Stimulated activated CD8-positive, alpha-beta memory T cell treated with anti-CD3 and anti-CD28 coated beads, Interleukin-4, amount 100 ng/mL, for 4 hours (primary cell): Measurements from ENCODE around the gene ISM1.

Experiments used
- DNase-seq, 2 donors: peaks; one replicate each; pipeline ENCODE4 v3.0.0-alpha.2; 2020; ENCODE audit warnings: low read depth in 2 of 2, low spot score in 1 of 2

ISM1 gene

DNA sequence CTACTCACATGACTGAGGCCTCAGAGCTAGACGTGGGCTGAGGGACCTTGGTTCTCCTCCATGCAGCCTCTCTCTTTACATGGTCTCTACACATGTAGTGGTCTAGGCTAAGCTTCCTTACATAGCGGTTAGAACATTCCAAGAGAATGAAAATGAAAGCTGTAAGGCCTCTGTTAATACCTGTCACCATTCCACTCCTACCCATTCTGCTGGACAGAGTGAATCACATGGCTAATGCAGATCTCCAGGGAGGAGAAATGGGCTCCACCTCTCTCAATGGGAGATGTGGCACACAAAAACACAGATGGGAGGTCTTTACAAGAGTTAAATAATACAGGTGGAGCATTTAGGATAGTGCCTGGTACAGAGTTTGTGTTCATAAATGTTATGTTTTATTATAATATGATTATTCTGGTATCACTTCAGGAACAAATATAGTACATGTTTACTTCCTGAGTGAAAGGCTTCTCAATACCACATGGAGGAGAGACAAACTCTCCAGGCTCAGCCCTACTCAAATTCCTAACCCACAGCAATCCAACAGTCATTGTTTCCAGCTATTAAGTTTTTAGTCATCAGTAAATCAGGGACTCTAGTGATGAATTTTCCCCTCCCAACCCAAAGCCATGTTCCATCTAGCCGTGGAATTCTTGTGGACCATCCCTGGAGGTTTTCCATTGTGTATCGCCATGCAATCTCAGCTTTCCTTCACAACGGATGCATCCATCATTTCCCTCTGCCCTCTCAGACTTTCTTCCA, 57.9 kb downstream of the ISM1 start:
- DNase-seq: no peak

GRCh38 chr20:13280609-13281324, 59.7 kb downstream of the ISM1 start:
- no peak for DNase-seq

DNA sequence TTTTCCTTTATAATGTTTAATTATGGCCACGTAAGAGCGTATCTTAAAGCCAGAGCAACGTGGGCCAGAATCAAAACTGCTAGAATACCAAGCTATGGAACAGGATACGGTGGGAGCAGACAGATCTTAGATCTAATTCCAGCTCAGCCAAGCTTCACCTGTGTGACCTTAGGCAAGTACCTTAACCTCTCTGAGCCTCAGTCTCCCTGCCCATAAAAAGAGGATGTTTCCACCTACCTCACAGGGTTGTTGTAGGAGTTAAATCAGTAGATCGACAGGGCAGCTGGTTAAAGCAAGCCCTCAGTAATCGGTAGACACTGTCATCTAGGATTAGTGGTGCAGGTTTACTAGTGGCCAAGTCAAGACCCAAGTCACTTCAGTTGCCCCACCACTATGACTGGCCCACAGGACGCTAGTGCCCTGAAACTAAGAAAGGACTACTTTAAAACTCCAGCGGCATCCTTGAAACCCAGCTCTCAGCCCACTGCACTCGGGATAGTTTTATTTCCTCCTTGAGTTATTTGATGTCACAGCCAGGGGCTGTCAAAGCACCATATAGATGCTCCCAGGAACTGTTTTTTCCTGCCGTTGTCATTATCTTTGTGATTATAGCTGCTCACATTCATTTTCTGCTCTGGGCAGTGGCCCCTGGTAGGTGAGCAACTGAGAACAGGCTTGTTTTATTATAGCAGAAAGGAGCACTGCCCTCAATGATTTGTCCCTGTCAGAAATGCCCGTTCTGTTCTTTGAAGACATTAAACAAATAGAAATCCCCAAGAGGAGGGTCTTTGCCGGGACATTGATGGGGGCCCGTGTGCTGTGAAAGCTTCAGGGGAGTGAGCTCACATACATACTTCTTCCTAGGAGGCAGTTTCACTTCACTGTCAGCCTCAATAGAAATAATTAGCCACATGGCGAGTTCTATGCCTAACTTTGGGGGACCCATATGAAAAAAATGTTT, 63.1 kb downstream of the ISM1 start:
- no peak for DNase-seq

DNA sequence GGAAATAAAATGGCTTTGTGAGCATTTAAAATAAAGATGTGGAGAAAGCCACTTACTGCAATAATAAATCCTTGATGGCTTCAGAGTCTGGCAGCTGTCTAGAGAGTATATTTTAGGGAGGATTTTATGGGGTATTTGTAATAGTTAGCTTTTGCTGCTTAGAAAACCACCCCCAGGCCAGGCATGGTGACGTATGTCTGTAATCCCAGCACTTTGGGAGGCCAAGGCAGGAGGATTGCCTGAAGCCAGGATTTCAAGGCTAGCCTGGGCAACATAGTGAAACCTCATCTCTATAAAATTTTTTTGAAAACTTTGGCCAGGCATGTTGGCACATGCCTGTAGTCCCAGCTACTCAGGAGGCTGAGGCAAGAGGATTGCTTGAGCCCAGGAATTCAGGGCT, 63.8 kb downstream of the ISM1 start:
- no peak for DNase-seq

DNA sequence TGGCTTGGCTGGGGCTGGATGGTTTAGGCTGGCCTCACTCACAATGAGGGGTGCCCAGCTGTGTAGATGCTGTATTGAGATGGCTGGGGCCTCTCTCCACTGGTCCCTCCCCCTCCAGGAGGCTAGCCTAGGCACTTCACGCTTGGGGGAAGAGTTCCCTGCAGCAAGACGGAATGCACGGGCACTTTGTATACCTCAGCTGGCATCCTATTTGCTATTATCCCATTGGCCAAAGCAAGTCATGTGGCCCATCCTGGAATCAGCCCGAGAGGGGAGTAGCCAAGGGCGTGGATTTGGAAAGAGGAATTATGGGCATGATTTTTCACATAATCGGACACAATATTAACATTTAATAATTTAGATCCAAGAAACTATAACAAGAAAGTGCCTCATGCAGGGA, 64.3 kb downstream of the ISM1 start:
- DNase-seq: no peak

GRCh38 chr20:13286052-13286451, 65.0 kb downstream of the ISM1 start:
- DNase-seq: no peak

- no peak for DNase-seq
Measured at GRCh38 chr20:13286607-13287006, 65.5 kb downstream of the ISM1 start.

- DNase-seq: no peak
Measured at GRCh38 chr20:13288357-13288756, 67.3 kb downstream of the ISM1 start.

DNA sequence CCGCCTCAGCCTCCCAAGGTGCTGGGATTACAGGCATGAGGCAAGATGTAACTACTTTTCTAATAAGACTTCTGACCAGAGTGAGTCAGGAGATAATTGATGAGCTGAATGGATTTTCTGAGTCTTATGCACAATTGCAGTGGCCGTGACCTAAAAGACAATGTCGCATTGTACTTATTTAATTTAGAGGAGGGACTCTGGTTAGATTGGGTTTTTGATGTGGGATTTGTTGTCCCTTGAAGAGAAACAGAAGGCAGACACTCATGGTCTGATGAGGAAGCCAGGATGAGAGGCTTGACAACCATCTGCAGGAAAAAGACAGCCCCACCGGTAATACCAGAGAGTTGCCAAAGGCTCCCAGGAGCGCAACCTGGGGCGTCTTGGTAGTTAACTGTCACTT, 68.0 kb downstream of the ISM1 start:
- no peak for DNase-seq

- no peak for DNase-seq
Measured at GRCh38 chr20:13290724-13291123, 69.7 kb downstream of the ISM1 start.

GRCh38 chr20:13291157-13291556, 70.1 kb downstream of the ISM1 start:
- DNase-seq: no peak

DNA sequence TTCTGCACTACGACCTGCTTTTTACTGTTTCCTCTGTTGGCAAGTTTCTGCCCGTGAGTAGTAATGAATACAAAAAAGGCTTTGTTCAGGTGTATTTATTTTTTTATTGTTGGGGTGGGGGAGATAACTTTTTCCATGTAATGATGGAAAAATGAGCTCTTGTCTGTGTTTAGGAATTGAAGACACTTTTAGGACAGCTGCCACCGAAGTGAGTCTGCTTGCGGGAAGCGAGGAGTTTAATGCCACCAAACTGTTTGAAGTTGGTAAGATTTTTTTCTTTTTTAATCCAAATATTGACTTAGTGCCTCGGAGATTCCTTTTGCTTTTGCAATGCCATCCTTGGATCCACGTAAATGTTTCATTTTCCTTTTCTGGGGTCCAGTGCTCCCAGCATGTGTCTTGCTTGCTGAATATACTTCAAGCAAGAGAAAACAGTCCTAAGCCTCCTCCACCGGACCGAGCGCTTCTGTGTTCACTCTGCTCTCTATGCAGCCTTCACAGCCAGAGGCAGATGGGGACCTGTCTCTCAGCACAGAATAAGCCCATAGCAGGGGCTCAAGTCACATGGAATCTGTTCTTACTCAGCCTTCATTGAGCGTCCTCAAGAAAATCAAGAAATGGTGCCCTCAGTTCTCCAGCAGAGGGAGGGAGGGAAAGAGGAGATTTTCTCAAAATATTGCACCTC, 71.3 kb downstream of the ISM1 start:
- no peak for DNase-seq

- DNase-seq: no peak
Measured at GRCh38 chr20:13294522-13294921, 73.4 kb downstream of the ISM1 start.

- no peak for DNase-seq
Measured at GRCh38 chr20:13295637-13296036, 74.6 kb downstream of the ISM1 start.

GRCh38 chr20:13296070-13296469, 75.0 kb downstream of the ISM1 start:
- no peak for DNase-seq

DNA sequence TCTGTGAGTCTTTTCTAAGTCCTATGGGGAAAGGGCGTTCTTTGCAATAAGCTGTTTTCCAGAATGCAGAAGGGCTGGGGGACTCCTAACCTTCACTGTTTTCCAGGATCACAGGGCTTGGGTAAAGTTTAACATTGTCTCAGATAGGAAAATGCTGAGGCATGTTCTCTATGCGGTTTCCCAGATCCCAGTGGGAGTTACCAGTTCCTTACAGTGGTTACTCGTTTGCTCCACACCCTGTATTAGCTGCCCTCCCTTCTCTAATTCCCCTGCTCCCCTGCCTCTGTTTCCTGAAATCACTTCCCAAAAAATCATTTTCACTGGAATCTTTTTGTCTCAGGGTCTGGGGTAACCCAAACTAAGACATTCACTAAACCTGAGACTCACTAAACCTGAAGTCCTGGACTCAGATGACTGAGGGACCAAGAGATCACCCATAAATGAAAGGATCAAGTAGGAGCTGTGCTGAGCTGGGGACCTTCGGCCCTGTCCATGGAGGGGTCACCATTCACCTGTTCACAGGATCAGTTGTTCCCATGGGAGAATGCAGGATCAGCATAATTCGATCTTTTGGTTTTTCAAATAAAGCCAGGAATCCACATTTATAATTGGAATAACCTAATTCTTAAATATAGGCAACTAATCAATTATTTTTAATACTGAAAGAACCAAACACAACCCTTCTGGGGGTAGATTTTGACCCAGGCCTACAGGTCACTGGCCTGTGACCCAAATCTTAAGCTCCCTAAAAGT, 76.2 kb downstream of the ISM1 start:
- DNase-seq: no peak

DNA sequence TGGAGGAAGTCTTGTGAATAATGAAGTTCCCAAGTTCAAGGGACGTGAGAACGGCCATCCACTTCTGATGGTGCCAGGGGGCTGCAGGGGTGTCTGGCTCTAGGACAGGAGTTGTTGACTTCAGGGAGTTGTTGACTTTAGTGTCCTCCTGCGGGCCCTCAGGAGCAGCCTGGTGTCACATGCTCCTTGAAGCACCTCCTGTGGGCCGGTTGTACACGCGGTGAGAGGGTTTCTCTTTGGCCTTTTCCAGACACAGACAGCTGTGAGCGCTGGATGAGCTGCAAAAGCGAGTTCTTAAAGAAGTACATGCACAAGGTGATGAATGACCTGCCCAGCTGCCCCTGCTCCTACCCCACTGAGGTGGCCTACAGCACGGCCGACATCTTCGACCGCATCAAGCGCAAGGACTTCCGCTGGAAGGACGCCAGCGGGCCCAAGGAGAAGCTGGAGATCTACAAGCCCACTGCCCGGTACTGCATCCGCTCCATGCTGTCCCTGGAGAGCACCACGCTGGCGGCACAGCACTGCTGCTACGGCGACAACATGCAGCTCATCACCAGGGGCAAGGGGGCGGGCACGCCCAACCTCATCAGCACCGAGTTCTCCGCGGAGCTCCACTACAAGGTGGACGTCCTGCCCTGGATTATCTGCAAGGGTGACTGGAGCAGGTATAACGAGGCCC, 77.8 kb downstream of the ISM1 start:
- DNase-seq: no peak

DNA sequence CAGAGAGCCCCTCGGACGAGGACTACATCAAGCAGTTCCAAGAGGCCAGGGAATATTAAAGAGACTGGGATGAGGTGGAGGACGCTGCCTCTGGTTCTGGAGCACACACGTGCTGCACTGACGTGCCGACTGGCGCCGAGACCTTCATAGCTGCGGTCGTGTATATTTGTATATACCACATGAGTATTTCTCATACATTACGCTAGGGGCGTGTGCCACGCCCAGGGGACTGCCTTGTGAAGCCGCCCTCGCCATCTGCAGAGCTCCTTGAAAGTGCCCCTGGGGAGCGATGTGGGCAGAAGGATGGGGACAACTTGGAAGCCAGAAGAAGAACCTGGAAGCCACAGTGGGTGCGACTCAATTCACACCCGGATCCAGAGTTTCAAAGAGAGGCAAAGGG, 78.3 kb downstream of the ISM1 start:
- no peak for DNase-seq

GRCh38 chr20:13301596-13301995, 80.5 kb downstream of the ISM1 start:
- no peak for DNase-seq
